ENCODE results near the gene MED15.
"Not testable (repeated sequence)": the region's sequence is repeated elsewhere in the genome, so short reads cannot be mapped to it uniquely, and the experiment has no call there.

Gene MED15

GRCh38 chr22:20484948-20485683, 22.3 kb upstream of the MED15 start:
- no peak for DNase-seq

GRCh38 chr22:20486229-20486628, 21.2 kb upstream of the MED15 start:
- no peak for DNase-seq

DNA sequence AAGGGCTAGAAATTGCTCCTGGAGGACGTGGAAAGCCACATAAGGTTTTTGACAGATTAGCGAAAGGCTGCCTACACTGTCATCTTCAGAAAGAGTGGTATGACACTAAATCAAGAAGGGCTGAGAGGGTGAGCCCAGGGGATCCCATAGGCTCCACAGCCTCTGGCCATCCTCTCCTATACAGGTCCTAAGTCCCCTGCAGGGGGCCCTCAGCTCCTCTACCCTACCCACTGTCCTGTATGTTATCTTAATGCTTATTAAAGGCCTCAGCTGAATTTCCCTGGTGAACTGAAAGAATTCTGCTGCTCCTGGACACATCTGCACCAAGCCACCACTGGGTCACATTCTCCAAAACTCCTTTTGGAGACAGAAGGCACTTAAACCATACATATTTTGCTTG, 19.7 kb upstream of the MED15 start:
- no peak for DNase-seq

- DNase-seq = no peak
These were observed 18.5 kb upstream of the MED15 start for GRCh38 chr22:20488946-20489345.

DNA sequence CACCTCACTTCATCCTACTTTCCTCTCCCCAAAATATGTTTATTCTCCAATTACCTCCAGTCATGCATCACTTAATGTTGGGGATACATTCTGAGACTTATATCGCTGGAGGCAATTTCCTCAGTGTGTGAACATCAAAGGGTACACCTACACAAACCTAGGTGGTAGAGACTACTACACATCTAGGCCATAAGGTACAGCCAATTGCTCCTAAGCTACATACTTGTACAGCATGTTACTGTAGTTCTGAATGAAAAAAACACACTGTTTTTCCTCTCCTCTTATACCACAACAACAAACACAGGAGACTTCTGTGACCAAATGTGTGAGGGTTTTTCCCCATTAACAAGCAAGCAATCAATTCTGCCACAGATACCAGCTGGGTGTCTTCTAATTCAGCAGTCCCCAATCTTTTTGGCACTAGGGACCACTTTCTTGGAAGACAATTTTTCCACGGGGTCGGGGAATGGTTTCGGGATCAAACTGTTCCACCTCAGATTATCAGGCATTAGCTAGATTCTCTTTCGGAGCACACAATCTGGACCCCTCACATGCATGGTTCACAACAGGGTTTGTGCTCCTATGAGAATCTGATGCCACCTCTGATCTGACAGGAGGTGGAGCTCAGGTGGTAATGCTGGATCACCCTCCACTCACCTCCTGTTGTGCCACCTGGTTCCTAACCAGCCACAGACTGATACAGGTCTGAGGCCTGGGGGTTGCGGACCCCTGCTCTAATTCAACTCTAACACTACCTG, 17.0 kb upstream of the MED15 start:
- DNase-seq = no peak

- DNase-seq = no peak
These were observed 16.5 kb upstream of the MED15 start for GRCh38 chr22:20490941-20491307.

- no peak for DNase-seq
These were observed 16.1 kb upstream of the MED15 start for GRCh38 chr22:20491346-20491745.

DNA sequence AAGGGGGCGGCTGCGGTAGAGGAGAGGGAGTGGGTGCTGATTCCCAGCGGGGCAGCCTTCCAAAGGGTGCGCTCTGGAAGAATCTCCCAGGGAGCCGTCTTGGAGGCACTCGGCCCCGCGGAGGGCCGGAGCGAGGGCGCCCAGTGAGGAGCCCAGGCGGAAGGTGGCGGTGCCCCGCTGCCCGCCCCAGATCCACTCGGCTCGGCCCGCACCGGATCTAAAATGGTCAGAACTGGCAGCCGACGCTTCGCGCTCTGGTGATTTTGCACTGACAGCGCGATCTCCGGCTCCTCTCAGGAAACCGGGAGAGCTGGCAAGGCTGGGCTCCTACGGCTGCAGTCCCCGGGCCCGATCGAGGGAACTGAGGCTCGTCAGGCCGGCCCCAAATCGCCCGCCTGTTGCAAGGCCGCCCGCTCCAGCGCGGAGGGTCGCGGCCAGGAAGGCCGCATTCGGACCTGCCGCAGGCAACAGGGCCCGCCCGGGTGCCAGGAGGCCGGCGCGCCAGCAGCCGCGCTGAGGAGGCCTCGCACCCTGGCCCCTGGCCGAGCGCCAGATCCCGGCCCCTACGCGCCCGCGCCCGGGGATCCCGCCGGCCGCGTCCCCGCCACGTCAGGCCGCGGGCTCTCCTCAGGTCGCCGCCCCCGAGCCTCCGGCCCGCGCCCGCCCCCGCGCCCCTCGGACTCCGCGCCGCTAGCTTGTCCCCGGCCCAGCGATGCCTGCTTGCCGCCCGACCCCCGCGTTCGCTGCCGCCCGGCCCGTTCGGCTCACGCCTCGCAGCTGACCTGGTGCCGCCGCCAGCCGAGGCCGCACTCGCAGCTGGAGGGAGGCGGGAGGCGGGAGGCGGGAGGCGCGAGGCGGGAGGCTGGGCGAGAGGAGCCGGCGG, 12.2 kb upstream of the MED15 start, which contains the start of gene KLHL22:
KLHL22 (minus strand) TSS at position 818 of the 883 bp plus-strand sequence. CDS start 6,584 bp downstream, outside the sequence.
- DNase-seq = no peak

GRCh38 chr22:20495861-20496681, 11.3 kb upstream of the MED15 start:
- DNase-seq = peak; percentile 96

DNA sequence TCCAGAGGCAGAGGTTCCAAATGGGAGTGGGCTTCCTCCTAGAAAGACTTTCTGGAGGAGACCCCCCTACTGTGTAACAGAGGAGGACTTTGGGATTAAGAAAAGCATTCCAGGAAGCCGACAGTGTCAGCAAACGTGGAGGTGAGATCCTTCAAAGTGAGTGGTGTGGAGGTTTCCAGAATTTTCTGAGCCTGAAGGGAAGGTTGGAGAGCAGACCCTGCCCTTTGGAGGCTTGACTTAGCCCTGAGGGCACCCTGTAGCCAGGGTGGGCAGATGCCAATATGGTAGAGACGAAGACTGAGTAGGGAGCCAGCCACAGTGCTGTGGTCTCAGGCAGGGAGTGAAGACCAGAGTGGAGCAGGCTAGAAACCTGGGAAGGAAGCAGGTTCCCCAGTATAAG, 10.0 kb upstream of the MED15 start:
- no peak for DNase-seq

GRCh38 chr22:20498913-20499312, 8.5 kb upstream of the MED15 start:
- DNase-seq = no peak

- DNase-seq = no peak
These were observed 7.6 kb upstream of the MED15 start for GRCh38 chr22:20499769-20500168.

- no peak for DNase-seq
These were observed 3.6 kb upstream of the MED15 start for GRCh38 chr22:20503816-20504215.

DNA sequence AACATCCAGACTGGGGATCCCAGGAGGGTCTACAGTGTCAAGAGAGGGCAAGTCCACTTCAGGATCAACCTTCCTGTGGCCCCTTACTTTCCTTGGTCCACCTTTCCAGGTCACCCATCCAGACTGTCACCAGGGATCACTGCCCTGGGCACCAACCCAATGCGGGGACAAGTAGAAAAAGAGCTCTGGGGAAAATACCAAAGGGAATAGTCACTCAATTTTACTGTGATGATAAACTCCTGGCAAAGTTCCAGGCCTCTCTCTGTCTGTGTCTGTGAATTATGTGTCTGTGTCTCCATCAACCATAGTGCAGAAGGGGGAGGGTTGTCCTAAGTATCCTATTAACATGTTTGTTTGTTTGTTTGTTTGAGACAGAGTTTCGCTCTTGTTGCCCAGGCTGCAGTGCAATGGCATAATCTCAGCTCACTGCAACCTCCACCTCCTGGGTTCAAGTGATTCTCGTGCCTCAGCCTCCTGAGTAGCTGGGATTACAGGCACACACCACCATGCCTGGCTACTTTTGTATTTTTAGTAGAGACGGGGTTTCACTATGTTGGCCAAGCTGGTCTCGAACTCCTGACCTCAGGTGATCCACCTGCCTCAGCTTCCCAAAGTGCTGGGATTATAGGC, 3.0 kb upstream of the MED15 start:
- not testable (repeated sequence) for DNase-seq

DNA sequence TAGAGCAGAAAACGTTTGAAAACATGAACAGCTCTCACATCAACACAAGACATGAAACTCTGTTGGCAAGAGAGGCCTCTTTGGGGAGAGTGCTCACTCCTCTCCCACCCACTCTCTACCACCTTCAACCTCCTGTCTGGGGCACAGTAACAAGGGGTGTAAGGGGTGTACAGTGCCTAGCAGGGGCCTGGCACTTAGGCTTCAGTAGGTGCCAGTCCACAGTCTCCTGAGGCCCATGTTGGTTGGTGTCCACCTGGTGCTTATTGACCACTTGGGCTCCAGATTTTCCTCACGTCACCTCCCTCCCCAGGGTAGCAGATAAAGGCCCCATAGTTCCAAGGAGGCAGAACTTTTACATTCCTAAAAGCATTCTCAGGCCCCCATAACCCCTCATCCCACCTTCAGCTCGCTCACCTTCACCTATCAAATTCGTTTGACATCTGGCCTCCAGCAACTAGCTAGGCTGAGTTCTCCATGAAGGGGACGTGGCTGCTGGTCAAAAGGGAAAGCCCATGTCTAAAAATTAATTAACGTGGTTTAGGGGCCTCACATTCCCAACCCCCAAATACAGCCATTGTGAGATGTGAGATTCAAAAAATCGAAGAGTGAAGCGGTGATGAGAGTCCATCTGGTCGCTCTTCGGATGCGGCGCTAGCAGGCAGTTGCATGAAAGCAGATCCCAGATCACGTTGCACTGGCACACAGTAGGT, 712 bp upstream of the MED15 start:
- no peak for DNase-seq

DNA sequence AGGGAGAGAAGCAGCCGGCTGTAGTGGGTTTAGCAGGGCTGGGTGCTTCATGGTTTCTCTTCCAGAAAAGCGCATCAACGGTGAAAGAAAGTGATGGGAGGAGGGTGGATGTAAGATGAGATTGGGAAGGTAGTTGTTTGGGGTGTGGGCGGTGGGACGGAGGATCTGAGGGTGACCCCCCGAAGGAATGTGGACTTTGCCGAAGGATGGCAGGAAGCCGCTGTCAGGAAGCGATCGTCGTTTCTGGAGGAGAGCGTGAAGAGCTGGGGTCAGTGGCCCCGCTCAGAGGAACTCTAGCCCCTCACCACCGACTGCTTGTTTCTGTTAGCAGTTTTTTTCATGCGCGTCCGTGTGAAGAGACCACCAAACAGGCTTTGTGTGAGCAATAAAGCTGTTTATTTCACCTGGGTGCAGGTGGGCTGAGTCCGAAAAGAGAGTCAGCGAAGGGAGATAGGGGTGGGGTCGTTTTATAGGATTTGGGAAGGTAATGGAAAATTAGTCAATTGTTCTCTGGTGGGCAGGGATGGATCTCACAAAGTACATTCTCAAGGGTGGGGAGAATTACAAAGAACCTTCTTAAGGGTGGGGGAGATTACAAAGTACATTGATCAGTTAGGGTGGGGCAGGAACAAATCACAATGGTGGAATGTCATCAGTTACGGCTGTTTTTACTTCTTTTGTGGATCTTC, 801 bp downstream of the MED15 start:
- DNase-seq = not testable (repeated sequence)

- no peak for DNase-seq
These were observed 1.4 kb downstream of the MED15 start for GRCh38 chr22:20508815-20509271.

DNA sequence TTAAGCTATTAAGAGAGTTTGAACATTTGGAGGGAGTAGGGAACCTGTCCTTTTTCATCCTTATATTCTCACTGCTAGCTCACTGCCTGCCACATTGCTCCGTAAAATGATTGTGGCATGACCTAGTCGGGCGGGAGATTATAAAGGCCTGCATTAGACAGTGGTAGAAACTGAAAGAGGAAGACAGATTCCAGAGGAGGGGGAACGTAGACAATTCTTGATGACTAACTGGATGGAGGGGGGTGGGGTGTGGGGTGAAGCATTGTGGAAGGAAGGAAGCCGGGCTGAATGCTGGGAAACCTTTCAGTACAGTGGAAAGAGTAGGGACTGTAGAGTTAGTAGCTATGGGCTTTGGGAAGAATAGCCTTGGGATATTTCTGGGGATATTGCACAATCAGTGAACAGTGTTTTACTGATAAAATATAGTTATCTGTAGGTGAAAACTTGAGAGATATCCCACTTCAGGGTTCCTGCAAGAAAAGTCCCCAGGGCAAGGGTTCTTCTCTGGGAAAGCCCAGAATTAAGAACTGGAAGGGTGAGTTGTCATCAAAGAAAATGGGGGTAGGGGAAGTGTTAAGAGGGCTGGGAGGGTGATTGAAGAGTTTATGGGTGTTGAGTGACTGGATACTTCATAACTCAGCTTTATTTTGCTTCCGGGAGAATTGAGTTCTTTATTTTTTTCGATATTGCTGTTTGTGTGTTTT, 2.1 kb downstream of the MED15 start:
- no peak for DNase-seq

DNA sequence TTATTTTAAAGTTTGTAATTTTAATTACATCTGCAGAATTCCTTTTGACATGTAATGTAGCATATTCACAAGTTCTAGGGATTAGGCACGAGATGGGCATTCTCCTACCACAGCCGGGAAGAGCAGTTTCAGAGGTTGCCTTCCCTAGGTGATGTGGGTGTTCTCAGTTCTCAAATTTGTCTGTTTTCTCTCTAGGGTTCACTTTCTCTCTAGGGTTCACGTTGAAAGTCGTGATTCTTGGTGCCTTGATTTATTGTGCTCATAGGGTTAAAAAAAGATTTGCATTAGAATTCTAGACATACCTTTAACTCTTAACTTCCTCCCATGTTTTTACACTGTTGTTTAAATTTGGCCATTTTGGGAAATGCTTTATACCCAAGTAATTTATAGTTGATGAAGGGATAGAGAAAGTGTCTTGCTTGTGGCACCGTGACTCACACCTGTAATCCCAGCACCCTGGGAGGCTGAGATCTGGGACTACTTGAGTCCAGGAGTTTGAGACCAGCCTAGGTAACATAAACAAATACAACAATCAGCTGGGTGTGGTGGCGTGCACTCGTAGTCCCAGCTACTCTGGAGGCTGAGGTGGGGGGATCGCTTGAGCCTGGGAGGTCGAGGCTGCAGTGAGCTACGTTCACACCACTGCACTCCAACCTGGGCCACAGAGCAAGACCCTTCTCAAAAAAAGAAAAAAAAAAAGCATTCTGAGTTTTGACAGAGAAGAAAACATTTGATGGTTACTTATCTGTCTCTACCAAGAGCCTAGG, 3.6 kb downstream of the MED15 start:
- no peak for DNase-seq
